Subcutaneous adipose tissue (tissue), 4 donors: ENCODE data around the gene DMRTC2. TPM values are rescaled to one million over a fixed set of nuclear protein-coding genes. Genes with fewer than 3 reads are reported as not detected.

ENCODE experiments used
- CTCF ChIP-seq: fragments of 450-650 bp; IDR thresholded peaks from one replicate; pipeline ENCODE4 v1.5.1; 2016; ENCODE audit warnings: low read depth, mild to moderate bottlenecking, control low read depth, antibody characterized with exemption, moderate library complexity
- total RNA-seq, 4 donors: library from RNA; depleted of rRNA; stranded (reverse); fragments of >200 nt; gene quantifications; one replicate each; pipeline ENCODE4 v1.1.0, GENCODE V29; 2016

Gene DMRTC2
- total RNA-seq, 4 donors from 2014 or later, result not detected

- no peak for TF ChIP-seq CTCF
Measured at GRCh38 chr19:41863209-41863931, 18.5 kb downstream of the DMRTC2 start.

GRCh38 chr19:41864374-41864773, 19.5 kb downstream of the DMRTC2 start:
- TF ChIP-seq CTCF, result no peak

- TF ChIP-seq CTCF, result no peak
Measured at GRCh38 chr19:41866284-41866683, 21.4 kb downstream of the DMRTC2 start.

- TF ChIP-seq CTCF, result no peak
Measured at GRCh38 chr19:41868120-41868988, 23.5 kb downstream of the DMRTC2 start.

GRCh38 chr19:41868989-41869300, 24.1 kb downstream of the DMRTC2 start:
- no peak for TF ChIP-seq CTCF

GRCh38 chr19:41869374-41869955, 24.6 kb downstream of the DMRTC2 start:
- TF ChIP-seq CTCF, result no peak

GRCh38 chr19:41870401-41870873, 25.6 kb downstream of the DMRTC2 start:
- TF ChIP-seq CTCF, result no peak
